ENCODE measurements around the gene ZNF771. TPM values are rescaled to one million over a fixed set of nuclear protein-coding genes. Genes with fewer than 3 reads are reported as not detected.

The ZNF771 gene
- total and polyA plus RNA-seq, 9 of the 15 experiments (the other 6 are each of a cell fraction or from before 2014, with no cell fraction given) = 1.5 to 12.6 (median 4.4) TPM

GRCh38 chr16:30409125-30410060, 2.0 kb downstream of the ZNF771 start (continued):
- TF ChIP-seq, protein P1, sequence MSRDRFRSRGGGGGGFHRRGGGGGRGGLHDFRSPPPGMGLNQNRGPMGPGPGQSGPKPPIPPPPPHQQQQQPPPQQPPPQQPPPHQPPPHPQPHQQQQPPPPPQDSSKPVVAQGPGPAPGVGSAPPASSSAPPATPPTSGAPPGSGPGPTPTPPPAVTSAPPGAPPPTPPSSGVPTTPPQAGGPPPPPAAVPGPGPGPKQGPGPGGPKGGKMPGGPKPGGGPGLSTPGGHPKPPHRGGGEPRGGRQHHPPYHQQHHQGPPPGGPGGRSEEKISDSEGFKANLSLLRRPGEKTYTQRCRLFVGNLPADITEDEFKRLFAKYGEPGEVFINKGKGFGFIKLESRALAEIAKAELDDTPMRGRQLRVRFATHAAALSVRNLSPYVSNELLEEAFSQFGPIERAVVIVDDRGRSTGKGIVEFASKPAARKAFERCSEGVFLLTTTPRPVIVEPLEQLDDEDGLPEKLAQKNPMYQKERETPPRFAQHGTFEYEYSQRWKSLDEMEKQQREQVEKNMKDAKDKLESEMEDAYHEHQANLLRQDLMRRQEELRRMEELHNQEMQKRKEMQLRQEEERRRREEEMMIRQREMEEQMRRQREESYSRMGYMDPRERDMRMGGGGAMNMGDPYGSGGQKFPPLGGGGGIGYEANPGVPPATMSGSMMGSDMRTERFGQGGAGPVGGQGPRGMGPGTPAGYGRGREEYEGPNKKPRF (IDR thresholded peaks at IDR 0.05; ENCODE audit: low read depth, low read length) = no peak
- 0 out of 2 replicates have a peak, but pooled peaks have one; percentile 8 for TF ChIP-seq BHLHE40 (IDR thresholded peaks at IDR 0.05; ENCODE audit: low read length)
- TF ChIP-seq BRF1 (IDR thresholded peaks at IDR 0.05; ENCODE audit: borderline replicate concordance, extremely low read depth, insufficient read length) = no peak
- peak; percentile 40; the same call in 1 of the 2 replicates for TF ChIP-seq ESRRA (IDR thresholded peaks at IDR 0.05; ENCODE audit: borderline replicate concordance, low read depth)
- TF ChIP-seq ZFP91 (CRISPR knock-in tag; IDR thresholded peaks at IDR 0.05) = no peak

All from K562 (cell line).